Suprapubic skin (tissue), 4 donors: Measurements from ENCODE around the gene XXYLT1. TPM values are rescaled to one million over a fixed set of nuclear protein-coding genes. Genes with fewer than 3 reads are reported as not detected.
A peak's percentile ranks its signal among the peaks of the same experiment; 100 is the strongest.

Experiments used
- DNase-seq, 2 donors: peaks; one replicate each; pipeline ENCODE4 v3.0.0-alpha.2; 2019; ENCODE audit warnings: low spot score in 2 of 2
- H3K27ac ChIP-seq: fragments of 200-600 bp; sonication (generic); one replicate; pipeline ENCODE4 v1.5.1; 2019
- H3K27me3 ChIP-seq: fragments of 200-600 bp; sonication (generic); one replicate; pipeline ENCODE4 v1.5.1; 2019
- H3K36me3 ChIP-seq: fragments of 200-600 bp; sonication (generic); one replicate; pipeline ENCODE4 v1.5.1; 2019
- H3K4me1 ChIP-seq: fragments of 200-600 bp; sonication (generic); one replicate; pipeline ENCODE4 v1.5.1; 2019
- H3K4me3 ChIP-seq: fragments of 200-600 bp; sonication (generic); one replicate; pipeline ENCODE4 v1.5.1; 2019; ENCODE audit warnings: mild to moderate bottlenecking
- H3K9me3 ChIP-seq: fragments of 200-600 bp; sonication (generic); one replicate; pipeline ENCODE4 v1.5.1; 2019
- CTCF ChIP-seq, 2 donors: fragments of 200-600 bp in 1 of 2; fragments of 450-650 bp in 1 of 2; sonication (generic) in 1 of 2; IDR thresholded peaks; one replicate each; pipeline ENCODE4 v1.5.1; 2016 to 2019; ENCODE audit warnings: antibody characterized with exemption in 2 of 2, mild to moderate bottlenecking in 1 of 2, moderate library complexity in 1 of 2
- EP300 ChIP-seq: sonication (generic); formaldehyde crosslinking; IDR thresholded peaks from one replicate; pipeline ENCODE4 v1.6.1; 2017; ENCODE audit warnings: antibody characterized with exemption
- POLR2A ChIP-seq, 2 donors: fragments of 450-650 bp; IDR thresholded peaks; one replicate each; pipeline ENCODE4 v1.6.1; 2017; ENCODE audit warnings: antibody characterized with exemption in 2 of 2, mild to moderate bottlenecking in 2 of 2, moderate library complexity in 2 of 2
- POLR2AphosphoS5 ChIP-seq, 3 donors: sonication (generic); formaldehyde crosslinking; IDR thresholded peaks; one replicate each; pipeline ENCODE4 v1.6.1; 2017; ENCODE audit warnings: antibody characterized with exemption in 3 of 3
- WGBS: methylation state at CpG from one replicate; pipeline ENCODE4 v1.1.5; 2018; 5-methylcytosine and 5-hydroxymethylcytosine counted together
- total RNA-seq, 4 donors: library from RNA; depleted of rRNA; stranded (reverse); fragments of >200 nt; gene quantifications; one replicate each; pipeline ENCODE4 v1.1.0, GENCODE V29; 2016

Gene XXYLT1
- total RNA-seq, 4 donors from 2014 or later, result 8.0 to 19.4 (median 13.2) TPM

- no peak overlapping the region for H3K4me3 ChIP-seq
- WGBS, result 78% methylated on average over 16 of the region's 16 CpGs
- H3K27me3 ChIP-seq, result no peaks in the 10 kb centered on the region
- no peak overlapping the region for H3K27ac ChIP-seq
- TF ChIP-seq POLR2A (IDR thresholded peaks at IDR 0.05), result no peak
- TF ChIP-seq CTCF (IDR thresholded peaks at IDR 0.05), result no peak
- no peak for TF ChIP-seq EP300
- no peak for TF ChIP-seq POLR2AphosphoS5 (IDR thresholded peaks at IDR 0.05)
- no peaks in the 10 kb centered on the region for H3K36me3 ChIP-seq
- DNase-seq, result peak; percentile 40 to 56
- no peaks in the 10 kb centered on the region for H3K4me1 ChIP-seq
- no peaks in the 10 kb centered on the region for H3K9me3 ChIP-seq
Measured at GRCh38 chr3:195048059-195048905, 222.7 kb downstream of the XXYLT1 start.

GRCh38 chr3:195047536-195047935, 223.4 kb downstream of the XXYLT1 start:
- H3K9me3 ChIP-seq, result no peaks in the 10 kb centered on the region
- DNase-seq, result no peak
- H3K27ac ChIP-seq, result no peak overlapping the region
- H3K27me3 ChIP-seq, result no peaks in the 10 kb centered on the region
- TF ChIP-seq EP300 (no peak), CTCF (IDR thresholded peaks at IDR 0.05) (no peak), POLR2AphosphoS5 (IDR thresholded peaks at IDR 0.05) (no peak), POLR2A (IDR thresholded peaks at IDR 0.05) (no peak)
- peaks cover 2% of the 10 kb centered on the region for H3K4me1 ChIP-seq
- H3K36me3 ChIP-seq, result no peaks in the 10 kb centered on the region
- H3K4me3 ChIP-seq, result no peak overlapping the region
- WGBS, result 70% methylated on average over 3 of the region's 3 CpGs

DNA sequence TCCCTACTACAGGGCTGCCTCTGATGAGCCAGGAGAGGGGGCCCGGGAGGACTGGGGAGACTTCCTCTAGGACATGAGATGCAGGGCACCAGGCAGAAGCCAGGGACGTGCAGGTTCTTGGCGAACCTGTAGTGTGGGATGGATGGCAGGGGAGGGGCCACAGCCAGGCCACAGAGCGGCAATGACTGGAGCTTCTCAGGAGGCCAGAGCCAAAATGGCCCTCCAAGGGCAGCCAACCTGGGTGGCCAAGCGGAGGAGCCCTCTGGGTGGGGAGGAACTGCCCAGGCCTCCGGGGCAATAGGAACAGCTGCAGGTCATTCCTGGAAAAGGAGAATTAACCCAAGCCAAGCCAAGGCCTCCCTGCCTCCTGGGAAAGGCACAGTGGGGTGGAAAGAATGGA, 224.5 kb downstream of the XXYLT1 start:
- H3K4me3 ChIP-seq, result no peak overlapping the region
- WGBS, result 68% methylated on average over 5 of the region's 6 CpGs
- H3K36me3 ChIP-seq, result no peaks in the 10 kb centered on the region
- peak; percentile 37 to 65 for DNase-seq
- no peak overlapping the region for H3K27ac ChIP-seq
- H3K27me3 ChIP-seq, result no peaks in the 10 kb centered on the region
- TF ChIP-seq POLR2A (IDR thresholded peaks at IDR 0.05) (no peak), POLR2AphosphoS5 (IDR thresholded peaks at IDR 0.05) (no peak), CTCF (IDR thresholded peaks at IDR 0.05) (no peak), EP300 (no peak)
- H3K4me1 ChIP-seq, result peaks cover 3% of the 10 kb centered on the region
- no peaks in the 10 kb centered on the region for H3K9me3 ChIP-seq

DNA sequence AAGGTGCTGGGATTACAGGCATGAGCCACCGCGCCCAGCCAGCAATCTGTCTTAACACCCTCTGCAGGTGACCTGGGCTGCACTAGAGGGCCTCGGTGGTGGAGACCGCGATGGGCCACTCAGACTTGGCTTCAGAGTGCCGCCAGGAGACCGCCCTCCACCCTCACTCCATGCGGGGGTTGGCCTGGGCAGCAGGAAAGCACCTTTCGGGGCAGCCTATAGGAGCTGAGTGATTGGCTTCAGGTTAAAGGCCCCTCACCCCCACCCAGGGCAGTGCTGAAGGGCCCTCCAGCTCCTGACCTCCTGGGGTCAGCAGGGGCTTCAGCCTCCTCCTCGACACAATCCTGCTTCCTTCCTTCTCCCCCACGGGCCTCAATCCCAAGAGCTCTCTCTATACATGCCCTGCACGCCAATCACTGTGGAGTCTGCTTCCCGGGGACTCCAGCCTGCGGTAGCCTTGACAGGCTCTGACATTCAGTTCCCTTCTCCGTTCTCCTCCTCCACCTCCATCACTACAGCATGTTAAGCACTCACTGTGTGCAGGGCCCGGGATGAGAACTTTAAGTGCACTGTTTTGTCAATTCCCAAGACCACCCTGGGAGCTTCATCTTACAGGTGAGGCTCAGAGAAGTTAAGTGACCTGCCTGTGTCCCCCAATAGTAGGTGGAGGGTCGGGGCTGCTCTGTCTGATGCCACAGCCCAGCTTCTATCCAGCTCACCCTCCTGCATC, 225.3 kb downstream of the XXYLT1 start:
- Histone ChIP-seq H3K9me3 (no peaks in the 10 kb centered on the region), H3K36me3 (no peaks in the 10 kb centered on the region), H3K27me3 (no peaks in the 10 kb centered on the region), H3K4me1 (peaks cover 3% of the 10 kb centered on the region), H3K27ac (no peak overlapping the region), H3K4me3 (no peak overlapping the region)
- DNase-seq, result peak; percentile 52 to 65
- TF ChIP-seq POLR2AphosphoS5 (IDR thresholded peaks at IDR 0.05) (no peak), EP300 (no peak), CTCF (IDR thresholded peaks at IDR 0.05) (no peak), POLR2A (IDR thresholded peaks at IDR 0.05) (no peak)
- WGBS, result 81% methylated on average over 15 of the region's 17 CpGs

- Histone ChIP-seq H3K27ac (no peak overlapping the region), H3K4me1 (peaks cover 3% of the 10 kb centered on the region), H3K4me3 (no peak overlapping the region), H3K9me3 (no peaks in the 10 kb centered on the region), H3K27me3 (no peaks in the 10 kb centered on the region), H3K36me3 (no peaks in the 10 kb centered on the region)
- TF ChIP-seq POLR2A (IDR thresholded peaks at IDR 0.05), result no peak
- no peak for TF ChIP-seq CTCF (IDR thresholded peaks at IDR 0.05)
- TF ChIP-seq POLR2AphosphoS5 (IDR thresholded peaks at IDR 0.05), result no peak
- TF ChIP-seq EP300, result no peak
- 92% methylated on average over 6 of the region's 7 CpGs for WGBS
- DNase-seq, result no peak
Measured at GRCh38 chr3:195044411-195044810, 226.5 kb downstream of the XXYLT1 start.
